HG03565 (cell line): Measurements from ENCODE around the gene WNK1.
"Not testable (repeated sequence)": the region's sequence is repeated elsewhere in the genome, so short reads cannot be mapped to it uniquely, and the experiment has no call there.

Experiments
- ATAC-seq: cut with Tn5 transposase; IDR thresholded peaks from one replicate; pipeline ENCODE4 v1.9.1; 2021; ENCODE audit warnings: mild to moderate bottlenecking, moderate library complexity; ENCODE audit not compliant: unreplicated experiment

Gene WNK1

GRCh38 chr12:905261-906031 is 153.1 kb downstream of the WNK1 start:
- no peak for ATAC-seq

DNA sequence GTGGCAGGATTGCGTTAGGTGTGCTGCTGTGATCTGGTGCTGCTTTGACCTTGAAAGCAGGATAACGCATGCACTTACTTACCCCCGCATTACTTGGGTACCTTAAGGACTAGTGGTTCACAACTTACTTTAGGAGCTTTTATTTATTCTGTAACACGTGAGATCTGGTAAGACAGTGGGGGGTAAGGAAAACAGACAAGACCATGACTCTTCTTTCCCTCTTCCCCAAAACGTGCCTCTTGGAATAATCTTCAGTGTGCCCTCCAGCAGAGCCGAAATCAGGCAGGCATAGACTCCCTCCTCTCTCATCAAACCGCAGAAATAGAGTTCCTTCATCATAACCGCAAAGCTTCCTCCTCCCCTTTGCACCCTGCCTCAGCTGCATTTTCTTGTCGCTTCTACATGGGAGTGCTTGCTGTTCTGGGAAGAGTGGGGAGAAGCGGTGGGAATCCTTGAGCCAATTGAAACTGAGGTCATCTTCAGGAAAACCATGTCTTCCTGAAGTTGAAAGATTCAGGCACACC is 153.7 kb downstream of the WNK1 start:
- no peak for ATAC-seq

DNA sequence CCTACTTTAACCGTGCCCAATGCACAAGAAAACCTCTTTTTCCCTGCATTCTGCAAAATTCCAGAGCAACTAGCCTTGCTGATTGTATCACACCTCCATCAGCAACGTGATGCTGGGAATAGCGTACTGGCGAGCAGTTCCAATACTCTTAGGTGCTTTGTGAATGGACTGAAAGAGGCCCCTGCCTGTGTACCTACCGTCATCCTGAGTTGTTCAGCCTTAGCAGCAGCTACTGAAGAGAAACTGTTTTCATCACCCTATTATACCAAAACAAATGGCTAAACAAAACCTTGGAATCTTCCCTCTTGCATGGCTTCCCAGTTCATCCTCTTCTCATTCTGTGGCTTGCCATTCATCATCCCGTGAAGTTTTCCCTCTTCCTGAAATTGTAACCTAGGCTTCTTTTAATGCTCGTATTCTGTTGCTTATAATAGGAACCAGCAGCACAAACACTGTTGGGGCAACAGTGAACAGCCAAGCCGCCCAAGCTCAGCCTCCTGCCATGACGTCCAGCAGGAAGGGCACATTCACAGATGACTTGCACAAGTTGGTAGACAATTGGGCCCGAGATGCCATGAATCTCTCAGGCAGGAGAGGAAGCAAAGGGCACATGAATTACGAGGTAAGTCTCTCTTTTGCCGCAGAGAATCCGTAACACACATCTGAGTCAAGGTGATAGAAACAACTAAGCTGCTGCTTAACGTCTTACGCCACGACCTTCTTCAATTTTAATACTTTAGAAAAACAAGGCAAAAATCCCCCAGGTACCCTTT is 155.2 kb downstream of the WNK1 start:
- no peak for ATAC-seq

- ATAC-seq, result no peak
Observed at GRCh38 chr12:909861-910260, 157.5 kb downstream of the WNK1 start.

DNA sequence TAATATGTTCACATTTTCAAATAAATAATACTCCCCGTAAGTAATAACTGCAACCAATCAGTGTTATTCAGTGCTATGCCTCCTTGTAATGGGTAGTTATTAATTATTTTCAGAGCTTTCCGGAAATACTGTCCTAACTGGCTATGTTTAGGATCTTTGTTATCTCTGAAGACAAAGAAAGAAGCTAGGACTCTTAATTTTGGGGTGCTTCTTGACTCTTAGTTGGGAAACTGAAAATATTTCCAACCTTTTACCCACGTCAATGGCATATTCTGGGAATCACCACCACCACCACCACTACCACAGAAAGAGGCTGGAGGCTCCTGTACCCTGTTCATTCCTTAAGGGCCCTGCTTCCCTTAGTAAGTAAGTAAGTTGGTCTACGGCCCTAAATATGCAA is 158.0 kb downstream of the WNK1 start:
- no peak for ATAC-seq

DNA sequence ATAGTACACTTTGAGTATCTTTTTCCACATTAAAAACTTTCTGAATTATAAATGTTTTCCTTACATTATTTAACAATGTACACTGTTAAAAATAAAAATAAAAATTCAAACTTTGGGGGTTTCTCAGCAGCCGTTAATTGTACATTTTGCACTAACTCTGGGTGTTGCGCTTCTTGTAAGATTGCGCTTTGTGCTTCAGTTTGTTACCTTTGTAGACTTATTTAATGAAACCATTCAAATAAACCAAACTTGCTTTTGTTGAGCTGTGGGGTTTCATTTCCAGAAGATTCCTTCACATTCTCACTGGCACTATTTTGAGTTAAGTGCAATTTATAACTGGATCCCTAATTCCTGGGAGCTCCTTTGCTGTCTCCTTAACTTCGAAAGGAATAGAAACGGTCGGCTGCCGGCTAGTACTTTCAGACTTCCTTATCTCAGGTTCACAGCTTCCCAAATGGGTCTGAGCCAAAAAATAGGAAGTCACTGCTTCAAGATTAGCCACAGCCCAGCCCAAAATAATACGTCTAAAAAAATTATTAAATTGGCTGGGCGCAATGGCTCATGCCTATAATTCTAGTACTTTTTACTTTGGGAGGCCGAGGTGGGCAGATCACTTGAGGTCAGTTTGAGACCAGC is 158.9 kb downstream of the WNK1 start:
- ATAC-seq, result no peak

GRCh38 chr12:912466-913235 is 160.3 kb downstream of the WNK1 start:
- no peak for ATAC-seq

DNA sequence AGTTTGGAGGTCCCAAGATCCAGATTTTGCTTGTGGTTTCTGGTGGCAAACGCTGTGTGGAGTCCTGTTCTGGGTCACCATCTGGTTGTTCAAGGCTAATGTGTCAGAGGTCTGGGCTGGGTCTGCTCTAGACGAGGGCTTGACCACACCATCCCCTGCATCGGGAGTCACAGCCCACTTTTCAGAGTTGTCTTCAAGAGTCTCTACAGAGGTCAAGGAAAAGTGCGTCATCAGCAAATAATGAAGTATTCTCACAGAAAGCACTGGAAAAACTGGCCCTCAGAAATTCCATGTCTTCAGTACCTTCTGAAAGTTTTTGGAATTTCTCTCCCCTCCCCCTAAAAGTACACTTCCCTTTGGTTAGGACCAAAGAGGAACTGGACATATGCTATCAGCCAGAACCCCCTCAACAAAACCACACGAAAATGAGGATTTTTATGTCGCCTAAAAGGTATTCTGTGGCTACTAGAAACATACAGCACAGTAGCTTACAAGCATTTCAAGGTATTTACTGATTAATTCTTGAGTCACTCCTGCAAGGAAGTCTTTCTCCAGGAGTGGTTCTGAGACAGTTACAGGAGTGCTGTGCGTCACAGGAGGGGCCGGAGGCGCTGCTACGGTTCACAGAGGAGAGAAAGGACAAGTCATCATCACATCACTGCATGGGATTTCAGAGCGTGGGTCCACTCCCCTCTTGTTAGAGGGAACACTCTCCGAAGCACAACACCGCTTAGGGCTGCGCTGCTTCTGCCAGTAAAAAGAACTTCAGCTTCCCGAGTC is 161.7 kb downstream of the WNK1 start:
- ATAC-seq, result no peak

- ATAC-seq, result no peak
Observed at GRCh38 chr12:915090-915489, 162.7 kb downstream of the WNK1 start.

GRCh38 chr12:916240-916639 is 163.9 kb downstream of the WNK1 start:
- ATAC-seq, result no peak

DNA sequence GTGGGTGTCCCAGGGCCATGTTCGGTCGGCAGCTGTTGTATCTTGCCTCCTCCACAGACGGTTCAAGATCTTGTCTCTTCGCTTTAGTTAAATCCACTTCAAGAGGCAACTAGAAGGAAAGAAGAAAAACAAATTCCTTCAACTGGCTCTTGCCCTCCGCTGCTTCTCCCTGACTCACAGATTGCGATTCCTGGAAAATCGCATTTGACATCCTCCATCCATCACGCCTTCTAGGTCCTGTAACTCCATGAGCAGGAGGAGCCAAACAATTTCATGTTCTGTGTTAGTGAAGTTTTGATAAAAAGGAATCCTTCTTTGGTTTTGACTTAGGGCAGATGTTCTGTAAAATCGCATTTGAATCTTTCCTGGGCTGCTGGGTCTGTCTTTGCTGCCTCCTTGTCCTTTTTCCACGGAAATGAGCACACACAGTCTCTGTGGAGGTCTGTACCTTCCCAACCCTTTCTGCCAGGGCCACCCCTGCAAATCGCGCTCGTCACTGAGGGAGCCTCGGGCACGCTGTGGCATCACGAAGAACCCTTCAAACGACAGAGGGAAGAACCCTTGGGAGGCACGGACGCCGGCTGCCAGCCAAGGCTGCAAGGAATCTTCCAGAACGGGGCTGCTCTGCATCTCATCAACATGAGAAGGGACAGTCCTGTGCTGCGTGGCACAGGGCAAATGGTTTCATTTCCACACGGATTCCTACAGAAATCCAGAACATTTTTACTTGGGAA is 164.5 kb downstream of the WNK1 start:
- ATAC-seq, result no peak

GRCh38 chr12:920676-921075 is 168.3 kb downstream of the WNK1 start:
- no peak for ATAC-seq

- no peak for ATAC-seq
Observed at GRCh38 chr12:922285-922684, 169.9 kb downstream of the WNK1 start.

DNA sequence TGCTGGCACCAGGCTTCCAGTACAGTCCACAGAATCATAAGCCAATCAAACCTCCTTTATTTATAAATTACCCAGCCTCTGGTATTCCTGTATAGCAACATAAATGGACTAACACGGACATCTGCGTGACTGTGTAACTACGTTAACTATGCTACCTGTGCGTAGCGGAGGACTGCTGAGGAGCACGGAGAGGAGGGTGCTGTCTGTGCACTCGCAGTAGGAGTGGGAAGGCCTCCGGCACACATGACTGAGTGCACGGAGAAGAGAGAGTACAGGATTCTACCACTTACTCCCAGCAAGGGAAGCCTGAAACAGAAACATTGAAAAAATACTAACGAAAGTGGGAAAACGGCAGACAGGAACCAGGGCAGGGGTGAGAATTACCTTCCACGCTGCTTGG is 174.3 kb downstream of the WNK1 start:
- ATAC-seq, result no peak

DNA sequence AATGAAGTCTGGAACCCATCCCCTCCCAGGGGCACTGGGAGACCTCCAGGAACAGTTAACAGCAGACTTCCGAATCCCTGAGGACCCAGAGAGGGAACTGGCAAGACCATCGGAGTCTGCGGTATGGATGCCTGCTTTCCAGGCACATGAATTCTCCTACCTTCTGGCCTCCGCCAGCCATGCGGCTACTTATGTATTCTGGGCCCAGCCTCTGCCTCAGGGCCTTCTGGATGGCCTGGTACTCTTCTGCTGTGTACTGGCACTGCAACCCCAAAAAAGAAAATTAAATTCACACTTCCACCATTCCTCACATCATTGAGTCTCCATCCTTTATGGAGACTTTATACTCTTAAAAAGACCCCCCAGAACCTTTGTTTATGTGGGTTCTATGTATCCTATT is 178.7 kb downstream of the WNK1 start:
- ATAC-seq, result no peak

DNA sequence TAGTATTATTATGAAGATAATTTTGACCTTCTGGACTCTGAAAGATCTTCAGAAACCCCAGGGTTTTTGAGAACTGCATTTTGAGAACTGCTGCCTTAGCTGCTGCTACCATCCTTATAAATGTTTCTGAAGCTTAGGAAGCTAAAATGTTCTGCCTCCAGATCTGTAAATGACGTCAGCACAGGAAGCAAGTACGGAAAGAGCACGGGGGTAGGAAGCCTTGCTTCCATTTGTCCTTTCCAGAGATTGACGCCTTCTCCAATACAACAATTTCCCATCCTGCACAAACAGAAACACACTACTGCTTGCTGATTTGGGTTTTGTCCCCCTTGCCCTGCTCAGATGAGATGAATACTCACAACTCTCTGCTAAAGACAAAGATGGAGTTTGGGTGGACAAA is 179.2 kb downstream of the WNK1 start:
- no peak for ATAC-seq

DNA sequence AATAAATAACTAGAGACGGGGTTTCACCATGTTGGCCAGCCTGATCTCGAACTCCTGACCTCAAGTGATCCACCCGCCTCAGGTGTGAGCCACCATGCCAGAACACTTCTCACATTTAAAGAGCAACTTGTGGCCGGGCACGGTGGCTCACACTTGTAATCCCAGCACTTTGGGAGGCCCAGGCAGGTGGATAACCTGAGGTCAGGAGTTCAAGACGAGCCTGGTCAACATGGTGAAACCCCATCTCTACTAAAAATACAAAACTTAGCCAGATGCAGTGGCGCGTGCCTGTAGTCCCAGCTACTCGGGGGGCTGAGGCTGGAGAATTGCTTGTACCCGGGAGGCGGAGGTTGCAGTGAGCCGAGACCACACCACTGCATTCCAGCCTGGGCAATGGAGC is 183.5 kb downstream of the WNK1 start:
- not testable (repeated sequence) for ATAC-seq

- no peak for ATAC-seq
Observed at GRCh38 chr12:936377-937345, 184.3 kb downstream of the WNK1 start.
